ENCODE results near the gene ZFAND3. TPM values are rescaled to one million over a fixed set of nuclear protein-coding genes. Genes with fewer than 3 reads are reported as not detected.

ZFAND3 gene
- total RNA-seq, 2 experiments from 2014 or later, result 27.5 to 29.2 TPM

DNA sequence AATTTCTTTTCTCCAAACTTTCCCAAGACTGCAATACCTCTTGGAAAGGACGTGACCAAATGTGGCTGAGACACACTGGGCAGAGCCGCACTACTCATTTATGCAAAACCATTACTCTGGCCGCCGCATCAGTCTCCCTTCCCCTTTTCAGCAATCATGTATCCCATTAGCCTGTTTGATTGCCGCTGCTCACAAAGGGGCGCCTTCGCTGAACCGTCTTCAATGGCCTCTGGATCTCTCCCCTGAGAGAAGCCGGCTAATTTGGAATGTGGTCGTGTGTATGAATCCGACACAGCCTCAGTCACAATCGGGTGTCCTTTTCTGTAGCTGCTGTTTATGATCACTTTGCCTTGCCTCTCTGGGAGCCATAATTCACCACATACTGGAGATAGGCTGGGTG is 361.1 kb downstream of the ZFAND3 start:
- ChIA-PET POLR2A (no interaction called here), CTCF (no interaction called here)
- H3K4me3 Mint-ChIP-seq, result no peak overlapping the region
- no peak for DNase-seq
- peaks cover 5% of the 10 kb centered on the region for H3K4me1 Mint-ChIP-seq (ENCODE audit: low read depth)
- no peak for ATAC-seq
- H3K9me3 Mint-ChIP-seq (ENCODE audit: insufficient read depth), result no peaks in the 10 kb centered on the region
- no peaks in the 10 kb centered on the region for H3K27me3 Mint-ChIP-seq (ENCODE audit: low read depth)
- no peak overlapping the region for H3K27ac Mint-ChIP-seq
- no peaks in the 10 kb centered on the region for H3K36me3 Mint-ChIP-seq (ENCODE audit: low read depth)

- H3K27ac Mint-ChIP-seq, result no peak overlapping the region
- no peaks in the 10 kb centered on the region for H3K9me3 Mint-ChIP-seq (ENCODE audit: insufficient read depth)
- no peak for ATAC-seq
- no peak overlapping the region for H3K4me3 Mint-ChIP-seq
- ChIA-PET POLR2A (no interaction called here), CTCF (no interaction called here)
- H3K4me1 Mint-ChIP-seq (ENCODE audit: low read depth), result peaks cover 5% of the 10 kb centered on the region
- no peaks in the 10 kb centered on the region for H3K27me3 Mint-ChIP-seq (ENCODE audit: low read depth)
- DNase-seq, result no peak
- H3K36me3 Mint-ChIP-seq (ENCODE audit: low read depth), result no peaks in the 10 kb centered on the region
These were observed 362.9 kb downstream of the ZFAND3 start for GRCh38 chr6:38182426-38182825.

DNA sequence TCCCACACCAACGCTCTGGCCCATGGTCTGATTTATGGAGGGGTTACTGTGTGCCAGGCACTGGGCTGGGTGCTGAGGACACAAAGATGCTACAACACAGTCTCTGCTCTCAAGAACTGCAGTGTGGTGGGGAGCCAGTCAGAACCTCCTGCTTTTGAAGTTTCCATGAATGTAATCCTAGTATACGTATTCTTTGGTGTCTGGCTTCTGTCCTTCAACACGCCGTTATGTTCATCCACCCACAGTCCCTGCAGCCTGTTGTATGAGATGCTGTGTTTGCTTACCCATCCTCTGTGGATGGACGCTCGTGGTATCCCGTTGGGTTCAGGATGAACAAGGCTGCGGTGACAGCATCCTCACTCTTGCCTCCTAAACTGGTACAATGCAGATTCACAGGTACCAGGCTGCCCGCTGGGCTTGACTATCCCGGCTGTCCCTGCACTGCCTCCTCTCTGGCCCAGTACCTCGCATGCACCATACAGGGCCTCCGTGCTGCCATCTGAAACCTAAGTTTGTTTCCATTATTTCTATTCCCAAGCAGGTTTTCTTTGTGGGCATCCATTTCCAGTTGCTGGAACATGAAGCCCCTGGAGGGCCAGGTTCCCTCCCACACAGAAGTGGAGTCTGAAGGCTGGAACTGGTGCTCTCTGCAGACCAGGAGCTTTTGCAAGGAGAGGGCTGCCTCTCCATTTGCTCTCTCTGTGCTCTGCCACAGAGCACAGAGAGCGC is 364.5 kb downstream of the ZFAND3 start:
- POLR2A ChIA-PET, result no interaction called here
- DNase-seq (no peak), ATAC-seq (no peak)
- Mint-ChIP-seq H3K36me3 (ENCODE audit: low read depth) (no peaks in the 10 kb centered on the region), H3K4me1 (ENCODE audit: low read depth) (no peaks in the 10 kb centered on the region), H3K9me3 (ENCODE audit: insufficient read depth) (no peaks in the 10 kb centered on the region), H3K27ac (no peak overlapping the region), H3K27me3 (ENCODE audit: low read depth) (no peaks in the 10 kb centered on the region), H3K4me3 (no peak overlapping the region)
- CTCF ChIA-PET, result no interaction called here

DNA sequence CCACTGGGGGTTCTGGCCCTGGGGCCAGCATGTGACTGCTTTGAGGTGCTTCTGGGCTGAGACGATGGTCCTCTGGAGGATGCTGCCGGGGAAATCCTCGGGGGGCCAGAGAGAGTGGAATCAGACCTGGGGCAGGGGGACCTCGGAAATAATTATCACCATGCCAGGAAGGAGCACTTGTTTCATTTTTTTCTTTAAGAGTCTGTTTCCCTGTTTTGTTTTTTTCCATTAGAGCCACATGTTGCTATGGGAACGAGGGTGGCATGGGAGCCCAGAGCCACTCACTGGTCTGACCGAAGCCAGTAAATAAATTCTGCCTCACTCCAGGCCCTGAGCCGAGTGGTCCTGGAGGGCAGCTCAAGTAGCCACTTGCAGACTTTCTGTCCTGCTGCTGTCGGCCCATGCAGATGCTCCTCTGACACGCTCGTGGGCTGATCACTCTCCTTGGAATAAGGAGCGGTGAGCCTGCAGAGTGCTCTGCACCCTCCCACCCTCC is 365.1 kb downstream of the ZFAND3 start:
- Mint-ChIP-seq H3K27me3 (ENCODE audit: low read depth) (no peaks in the 10 kb centered on the region), H3K27ac (no peak overlapping the region), H3K36me3 (ENCODE audit: low read depth) (no peaks in the 10 kb centered on the region), H3K4me3 (no peak overlapping the region), H3K9me3 (ENCODE audit: insufficient read depth) (no peaks in the 10 kb centered on the region), H3K4me1 (ENCODE audit: low read depth) (no peaks in the 10 kb centered on the region)
- ChIA-PET POLR2A (no interaction called here), CTCF (no interaction called here)
- ATAC-seq (no peak), DNase-seq (no peak)

GRCh38 chr6:38185244-38185643 is 365.7 kb downstream of the ZFAND3 start:
- POLR2A ChIA-PET, result no interaction called here
- H3K27me3 Mint-ChIP-seq (ENCODE audit: low read depth), result no peaks in the 10 kb centered on the region
- H3K4me1 Mint-ChIP-seq (ENCODE audit: low read depth), result no peaks in the 10 kb centered on the region
- ATAC-seq (no peak), DNase-seq (no peak)
- H3K36me3 Mint-ChIP-seq (ENCODE audit: low read depth), result no peaks in the 10 kb centered on the region
- CTCF ChIA-PET, result no interaction called here
- H3K27ac Mint-ChIP-seq, result no peak overlapping the region
- H3K4me3 Mint-ChIP-seq, result no peak overlapping the region
- no peaks in the 10 kb centered on the region for H3K9me3 Mint-ChIP-seq (ENCODE audit: insufficient read depth)

DNA sequence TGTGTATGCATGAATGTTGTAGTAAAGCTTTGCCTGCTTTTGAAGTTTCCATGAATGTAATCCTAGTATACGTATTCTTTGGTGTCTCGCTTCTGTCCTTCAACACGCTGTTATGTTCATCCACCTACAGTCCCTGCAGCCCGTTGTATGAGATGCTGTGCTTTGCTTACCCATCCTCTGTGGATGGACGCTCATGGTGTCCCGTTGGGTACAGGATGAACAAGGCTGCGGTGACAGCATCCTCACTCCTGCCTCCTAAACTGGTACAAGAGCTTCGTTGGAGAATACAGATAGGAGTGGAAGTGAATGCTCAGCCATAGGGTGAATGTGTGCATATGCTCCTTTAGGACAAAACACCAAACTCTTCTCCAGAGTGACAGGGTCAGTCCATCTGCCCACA is 366.2 kb downstream of the ZFAND3 start:
- H3K36me3 Mint-ChIP-seq (ENCODE audit: low read depth), result no peaks in the 10 kb centered on the region
- no peak overlapping the region for H3K4me3 Mint-ChIP-seq
- ATAC-seq, result no peak
- H3K27ac Mint-ChIP-seq, result no peak overlapping the region
- CTCF ChIA-PET, result no interaction called here
- H3K4me1 Mint-ChIP-seq (ENCODE audit: low read depth), result no peaks in the 10 kb centered on the region
- POLR2A ChIA-PET, result no interaction called here
- H3K9me3 Mint-ChIP-seq (ENCODE audit: insufficient read depth), result no peaks in the 10 kb centered on the region
- H3K27me3 Mint-ChIP-seq (ENCODE audit: low read depth), result no peaks in the 10 kb centered on the region
- DNase-seq, result no peak

GRCh38 chr6:38187325-38187724 is 367.8 kb downstream of the ZFAND3 start:
- no peaks in the 10 kb centered on the region for H3K27me3 Mint-ChIP-seq (ENCODE audit: low read depth)
- H3K9me3 Mint-ChIP-seq (ENCODE audit: insufficient read depth), result no peaks in the 10 kb centered on the region
- DNase-seq (no peak), ATAC-seq (no peak)
- no peaks in the 10 kb centered on the region for H3K36me3 Mint-ChIP-seq (ENCODE audit: low read depth)
- POLR2A ChIA-PET, result no interaction called here
- CTCF ChIA-PET, result no interaction called here
- H3K4me3 Mint-ChIP-seq, result no peak overlapping the region
- H3K4me1 Mint-ChIP-seq (ENCODE audit: low read depth), result no peaks in the 10 kb centered on the region
- no peak overlapping the region for H3K27ac Mint-ChIP-seq

DNA sequence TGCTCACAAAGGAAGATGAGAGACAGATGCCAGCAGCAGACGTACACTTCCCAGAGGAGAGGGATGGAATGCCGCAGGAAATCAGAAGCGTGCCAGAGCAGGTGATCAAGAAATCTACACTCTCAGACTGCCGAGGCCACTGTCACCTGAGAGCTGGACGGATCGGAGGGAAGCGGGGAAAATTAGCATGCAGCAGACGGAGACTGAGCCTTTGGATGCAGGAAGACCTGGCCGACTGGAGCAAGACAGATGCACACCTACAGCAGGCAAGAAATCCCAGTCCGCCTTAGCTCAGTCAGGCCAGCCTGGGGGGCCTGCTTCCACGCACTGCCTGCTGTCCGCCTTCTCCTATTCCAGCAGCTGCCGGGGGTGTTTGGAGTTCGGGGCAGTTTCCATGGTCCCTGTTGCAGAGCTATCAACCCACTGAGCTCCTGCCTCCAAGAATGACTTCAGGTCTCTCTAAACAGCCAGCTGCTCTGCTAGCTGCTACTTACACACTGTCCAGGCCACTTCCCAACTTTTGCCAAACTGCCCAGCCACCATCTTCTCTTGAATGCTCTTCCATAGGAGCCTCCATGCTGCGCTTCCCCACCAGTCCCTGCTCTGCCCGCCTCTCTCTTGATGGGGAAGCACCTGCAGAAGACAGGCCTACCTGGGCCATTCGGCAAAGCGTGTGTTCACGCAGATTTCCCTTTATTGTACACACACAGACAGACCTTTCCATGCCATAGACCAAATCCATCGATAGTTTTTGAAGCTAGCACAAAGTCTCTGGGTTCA is 368.5 kb downstream of the ZFAND3 start:
- H3K27ac Mint-ChIP-seq, result no peak overlapping the region
- H3K9me3 Mint-ChIP-seq (ENCODE audit: insufficient read depth), result no peaks in the 10 kb centered on the region
- CTCF ChIA-PET, result no interaction called here
- no peak overlapping the region for H3K4me3 Mint-ChIP-seq
- no peaks in the 10 kb centered on the region for H3K36me3 Mint-ChIP-seq (ENCODE audit: low read depth)
- H3K4me1 Mint-ChIP-seq (ENCODE audit: low read depth), result no peaks in the 10 kb centered on the region
- no peak for ATAC-seq
- no peak for DNase-seq
- no peaks in the 10 kb centered on the region for H3K27me3 Mint-ChIP-seq (ENCODE audit: low read depth)
- POLR2A ChIA-PET, result no interaction called here

DNA sequence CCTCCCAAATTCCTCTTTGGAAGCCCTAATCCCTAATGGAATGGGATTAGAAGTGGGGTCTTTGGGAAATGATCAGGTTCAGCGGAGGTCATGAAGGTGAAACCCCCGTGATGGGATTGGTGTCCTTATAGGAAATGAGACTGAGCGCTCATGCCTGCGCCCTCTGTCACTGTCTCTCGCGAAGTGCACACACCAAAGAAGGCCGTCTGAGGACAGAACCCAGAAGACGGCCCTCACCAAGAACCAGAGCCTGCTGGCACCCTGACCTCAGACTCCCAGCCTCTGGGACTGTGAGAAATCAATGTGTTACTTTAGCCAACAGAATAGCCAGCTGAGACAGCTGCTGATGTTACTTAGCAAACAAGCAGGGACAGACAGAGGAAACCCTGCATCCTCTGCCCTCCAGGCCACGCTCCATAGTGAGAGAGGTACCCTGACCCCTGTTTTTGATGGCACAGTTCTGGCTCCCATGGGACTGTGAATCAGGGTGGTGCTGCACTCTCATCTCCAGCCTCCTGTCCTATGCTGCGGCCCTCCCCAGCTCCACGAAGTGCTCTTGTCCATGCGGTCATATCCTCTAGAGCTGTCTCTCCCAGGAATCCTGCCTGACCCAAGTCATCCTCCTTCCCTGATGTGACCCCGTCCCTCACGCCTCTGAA is 369.3 kb downstream of the ZFAND3 start:
- CTCF ChIA-PET, result no interaction called here
- no peak overlapping the region for H3K27ac Mint-ChIP-seq

DNA sequence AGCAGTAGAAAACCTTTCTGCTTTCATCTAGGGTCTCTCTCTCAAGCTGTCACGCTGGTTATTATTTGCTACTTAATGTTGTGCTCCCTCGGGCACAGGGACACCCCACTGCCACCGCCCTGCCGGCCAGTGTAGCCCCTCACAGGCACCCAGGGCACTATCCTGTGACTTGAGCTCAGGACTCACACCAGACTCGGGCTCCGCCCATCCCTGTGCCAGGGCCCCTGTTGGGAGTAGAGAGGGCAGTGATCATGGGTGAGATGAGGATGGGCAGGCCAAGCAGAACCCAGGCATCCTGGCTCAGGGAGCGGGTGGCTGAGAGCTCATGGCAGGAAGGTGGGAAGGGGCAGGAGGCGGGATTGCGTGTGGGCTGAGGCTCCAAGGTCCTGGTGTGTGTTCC is 371.9 kb downstream of the ZFAND3 start:
- no peaks in the 10 kb centered on the region for H3K36me3 Mint-ChIP-seq (ENCODE audit: low read depth)
- no peak overlapping the region for H3K27ac Mint-ChIP-seq

More for the DNA sequence above, 369.3 kb downstream of the ZFAND3 start:
- Mint-ChIP-seq H3K4me1 (ENCODE audit: low read depth) (no peaks in the 10 kb centered on the region), H3K9me3 (ENCODE audit: insufficient read depth) (no peaks in the 10 kb centered on the region), H3K36me3 (ENCODE audit: low read depth) (no peaks in the 10 kb centered on the region), H3K27me3 (ENCODE audit: low read depth) (no peaks in the 10 kb centered on the region), H3K4me3 (no peak overlapping the region)
- no peak for DNase-seq
- POLR2A ChIA-PET, result no interaction called here
- no peak for ATAC-seq

GRCh38 chr6:38192011-38192410 is 372.5 kb downstream of the ZFAND3 start:
- ATAC-seq (no peak), DNase-seq (no peak)
- ChIA-PET CTCF (no interaction called here), POLR2A (no interaction called here)
- H3K36me3 Mint-ChIP-seq (ENCODE audit: low read depth), result no peaks in the 10 kb centered on the region
- H3K27ac Mint-ChIP-seq, result no peak overlapping the region
- no peaks in the 10 kb centered on the region for H3K4me1 Mint-ChIP-seq (ENCODE audit: low read depth)
- no peak overlapping the region for H3K4me3 Mint-ChIP-seq
- H3K9me3 Mint-ChIP-seq (ENCODE audit: insufficient read depth), result no peaks in the 10 kb centered on the region
- no peaks in the 10 kb centered on the region for H3K27me3 Mint-ChIP-seq (ENCODE audit: low read depth)

More for the DNA sequence above, 371.9 kb downstream of the ZFAND3 start:
- Mint-ChIP-seq H3K4me1 (ENCODE audit: low read depth) (no peaks in the 10 kb centered on the region), H3K9me3 (ENCODE audit: insufficient read depth) (no peaks in the 10 kb centered on the region), H3K4me3 (no peak overlapping the region), H3K27me3 (ENCODE audit: low read depth) (no peaks in the 10 kb centered on the region)
- ATAC-seq (no peak), DNase-seq (no peak)
- CTCF ChIA-PET, result no interaction called here
- POLR2A ChIA-PET, result no interaction called here

DNA sequence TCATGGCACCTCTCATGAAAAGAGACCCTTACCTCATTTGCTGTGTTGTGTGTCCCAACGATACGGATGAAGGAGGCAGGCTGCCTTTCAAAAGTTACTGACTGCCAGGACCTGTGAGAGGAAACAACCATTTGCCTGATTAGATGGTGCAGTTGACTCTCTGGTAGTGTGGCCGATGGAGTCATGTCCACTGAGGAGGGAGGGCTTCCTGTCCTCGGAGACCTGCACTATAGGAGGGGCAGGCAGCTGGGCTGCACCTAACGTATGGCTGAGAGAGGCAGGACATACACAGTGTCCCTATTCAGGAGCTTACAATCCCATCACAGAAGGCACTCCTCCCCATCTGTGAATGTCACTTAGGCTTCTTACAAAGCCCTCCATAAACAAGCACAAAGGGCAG is 373.0 kb downstream of the ZFAND3 start:
- CTCF ChIA-PET, result no interaction called here

More for the DNA sequence above, 373.0 kb downstream of the ZFAND3 start:
- no peaks in the 10 kb centered on the region for H3K9me3 Mint-ChIP-seq (ENCODE audit: insufficient read depth)
- H3K27ac Mint-ChIP-seq, result no peak overlapping the region
- no peaks in the 10 kb centered on the region for H3K36me3 Mint-ChIP-seq (ENCODE audit: low read depth)
- H3K4me3 Mint-ChIP-seq, result no peak overlapping the region
- no peaks in the 10 kb centered on the region for H3K27me3 Mint-ChIP-seq (ENCODE audit: low read depth)
- H3K4me1 Mint-ChIP-seq (ENCODE audit: low read depth), result no peaks in the 10 kb centered on the region
- ATAC-seq, result no peak
- POLR2A ChIA-PET, result no interaction called here
- no peak for DNase-seq

Measured in activated CD8-positive, alpha-beta T cell treated with anti-CD3 and anti-CD28 coated beads, Interleukin-2, amount 10 ng/mL, durations not matched to agents 7 days and 5 days (primary cell).